ENCODE data around the gene TRAF2. TPM values are rescaled to one million over a fixed set of nuclear protein-coding genes. Genes with fewer than 3 reads are reported as not detected.
"Not testable (repeated sequence)": the region's sequence is repeated elsewhere in the genome, so short reads cannot be mapped to it uniquely, and the experiment has no call there.

Gene TRAF2, protein sequence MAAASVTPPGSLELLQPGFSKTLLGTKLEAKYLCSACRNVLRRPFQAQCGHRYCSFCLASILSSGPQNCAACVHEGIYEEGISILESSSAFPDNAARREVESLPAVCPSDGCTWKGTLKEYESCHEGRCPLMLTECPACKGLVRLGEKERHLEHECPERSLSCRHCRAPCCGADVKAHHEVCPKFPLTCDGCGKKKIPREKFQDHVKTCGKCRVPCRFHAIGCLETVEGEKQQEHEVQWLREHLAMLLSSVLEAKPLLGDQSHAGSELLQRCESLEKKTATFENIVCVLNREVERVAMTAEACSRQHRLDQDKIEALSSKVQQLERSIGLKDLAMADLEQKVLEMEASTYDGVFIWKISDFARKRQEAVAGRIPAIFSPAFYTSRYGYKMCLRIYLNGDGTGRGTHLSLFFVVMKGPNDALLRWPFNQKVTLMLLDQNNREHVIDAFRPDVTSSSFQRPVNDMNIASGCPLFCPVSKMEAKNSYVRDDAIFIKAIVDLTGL
- total RNA-seq (100 to 1,000 TPM in 1 of 5 donors, 10 to 100 TPM in 2, 1 to 10 TPM in 2; 5.5 to 248 (median 12.8) TPM), polyA plus RNA-seq (10 to 100 TPM; 10.0 to 12.1 (median 11.3) TPM)
- long read RNA-seq, donor 1, partial matches to known transcripts: 87 of 279 reads
- long read RNA-seq, donor 1, other reads (novel, unspliced or antisense): 191 of 279 reads
- long read RNA-seq, donor 2, partial matches to known transcripts: 5 of 27 reads
- long read RNA-seq, donor 2, other reads (novel, unspliced or antisense): 21 of 27 reads
- long read RNA-seq, donor 3: 0 reads
- long read RNA-seq, donor 4: 0 reads
- long read RNA-seq, donor 5, partial matches to known transcripts: 0 of 2 reads
- long read RNA-seq, donor 5, other reads (novel, unspliced or antisense): 0 of 2 reads
- long read RNA-seq, donor 6, partial matches to known transcripts: 0 of 2 reads
- long read RNA-seq, donor 6, other reads (novel, unspliced or antisense): 0 of 2 reads
- long read RNA-seq, donor 7, partial matches to known transcripts: 0 of 3 reads
- long read RNA-seq, donor 7, other reads (novel, unspliced or antisense): 0 of 3 reads
- long read RNA-seq, donor 8: 0 reads
- long read RNA-seq, donor 9, partial matches to known transcripts: 0 of 1 reads
- long read RNA-seq, donor 9, other reads (novel, unspliced or antisense): 0 of 1 reads
- long read RNA-seq, donor 10: 0 reads

DNA sequence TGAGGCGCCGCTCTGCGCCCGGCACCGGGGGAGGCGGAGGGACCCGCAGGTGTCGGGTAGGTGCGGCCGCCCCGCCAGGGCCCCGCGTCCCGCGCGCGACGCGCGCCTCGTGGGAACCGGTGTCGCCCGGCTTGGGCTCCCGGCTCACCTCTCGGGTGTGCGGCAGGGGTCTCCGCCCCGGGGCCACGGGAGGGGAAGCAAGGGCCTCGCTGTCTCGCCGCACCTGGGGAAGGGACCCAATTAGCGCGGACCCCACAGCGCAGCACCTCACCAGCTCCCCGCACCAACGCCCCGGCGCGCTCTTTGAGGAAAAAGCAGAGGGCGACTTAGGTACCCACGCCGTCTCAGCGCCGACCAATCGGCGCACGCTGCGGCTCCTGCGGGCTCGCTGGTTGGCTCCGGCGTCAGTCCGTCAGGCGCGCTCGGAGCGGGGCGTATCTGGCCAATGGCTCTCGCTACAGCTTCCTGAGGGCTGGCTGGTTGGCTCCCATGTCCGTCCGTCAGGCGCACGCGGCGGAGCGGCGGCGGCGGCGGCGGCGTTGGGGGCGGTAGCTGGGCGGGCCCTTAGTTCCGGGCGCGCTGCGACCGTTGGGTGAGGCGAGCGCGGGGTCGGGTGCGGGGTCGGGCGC lies at the start of gene TRAF2:
Gene TRAF2 (plus strand): TSS at position 567 of the 629 bp plus-strand sequence. CDS start 12,225 bp downstream, outside the sequence.
- peaks cover 0 to 11% (median 10%) of the 10 kb centered on the region in 4 donors for H3K36me3 ChIP-seq
- H3K27ac ChIP-seq: peak within 1 kb of the TSS; percentile 42 to 97 (median 89)
- H3K4me1 ChIP-seq: peaks cover 21 to 61% (median 45%) of the 10 kb centered on the region in 4 donors
- no peaks in the 10 kb centered on the region for H3K9me3 ChIP-seq
- H3K4me3 ChIP-seq: peak within 1 kb of the TSS; percentile 82 to 98 (median 94)
- 0 to 1% (median 0%) methylated on average over 10 to 88 of the region's 88 CpGs for WGBS, 5 donors
- H3K27me3 ChIP-seq: no peaks in the 10 kb centered on the region
- peak in 2 of 3 donors; percentile 74 to 82 for TF ChIP-seq POLR2AphosphoS5 (IDR thresholded peaks at IDR 0.05)
- no peak for TF ChIP-seq EP300 (IDR thresholded peaks at IDR 0.05)
- peak; percentile 99 for DNase-seq
- intact Hi-C loops (cut with DNase I; ENCODE audit: low total_unique reads): no loop called here

DNA sequence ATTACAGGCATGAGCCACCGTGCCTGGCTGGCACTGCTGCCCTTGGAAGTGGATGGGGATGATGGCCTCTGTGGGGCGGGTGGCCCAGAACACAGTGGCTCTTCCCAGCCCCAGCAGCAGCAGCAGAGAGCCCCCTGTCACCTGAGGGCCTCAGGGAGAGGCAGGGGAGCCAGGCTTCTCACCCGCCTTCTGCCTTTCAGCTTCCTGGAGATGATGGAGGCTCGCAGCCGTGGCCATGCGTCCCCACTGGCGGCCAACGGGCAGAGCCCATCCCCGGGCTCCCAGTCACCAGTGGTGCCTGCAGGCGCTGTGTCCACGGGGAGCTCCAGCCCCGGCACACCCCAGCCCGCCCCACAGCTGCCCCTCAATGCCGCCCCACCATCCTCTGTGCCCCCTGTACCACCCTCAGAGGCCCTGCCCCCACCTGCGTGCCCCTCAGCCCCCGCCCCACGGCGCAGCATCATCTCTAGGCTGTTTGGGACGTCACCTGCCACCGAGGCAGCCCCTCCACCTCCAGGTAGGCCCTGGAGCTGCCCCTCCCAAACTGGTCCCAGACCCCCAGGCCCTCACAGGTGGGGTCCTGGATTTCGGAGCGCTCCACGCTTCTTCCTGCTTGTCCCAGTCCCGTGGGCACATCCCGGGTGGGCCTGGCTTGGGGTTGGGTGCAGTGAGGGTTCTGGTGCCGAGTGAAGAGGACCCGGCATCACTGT lies 49.0 kb upstream of the TRAF2 start:
- no peaks in the 10 kb centered on the region for H3K9me3 ChIP-seq
- 88 to 96% (median 89%) methylated on average over 16 to 27 of the region's 27 CpGs for whole genome bisulfite sequencing, 5 donors
- H3K4me3 ChIP-seq: no peak overlapping the region
- no peak for DNase-seq
- H3K4me1 ChIP-seq: peaks cover 16 to 25% (median 23%) of the 10 kb centered on the region in 4 donors
- H3K36me3 ChIP-seq: peaks cover 18 to 81% (median 75%) of the 10 kb centered on the region in 4 donors
- intact Hi-C loops (cut with DNase I; ENCODE audit: low total_unique reads): no loop called here
- no peak overlapping the region for H3K27ac ChIP-seq
- H3K27me3 ChIP-seq: no peaks in the 10 kb centered on the region
- no peak for TF ChIP-seq POLR2A (IDR thresholded peaks at IDR 0.05)
- no peak for TF ChIP-seq POLR2AphosphoS5 (IDR thresholded peaks at IDR 0.05)
- TF ChIP-seq, protein P1, sequence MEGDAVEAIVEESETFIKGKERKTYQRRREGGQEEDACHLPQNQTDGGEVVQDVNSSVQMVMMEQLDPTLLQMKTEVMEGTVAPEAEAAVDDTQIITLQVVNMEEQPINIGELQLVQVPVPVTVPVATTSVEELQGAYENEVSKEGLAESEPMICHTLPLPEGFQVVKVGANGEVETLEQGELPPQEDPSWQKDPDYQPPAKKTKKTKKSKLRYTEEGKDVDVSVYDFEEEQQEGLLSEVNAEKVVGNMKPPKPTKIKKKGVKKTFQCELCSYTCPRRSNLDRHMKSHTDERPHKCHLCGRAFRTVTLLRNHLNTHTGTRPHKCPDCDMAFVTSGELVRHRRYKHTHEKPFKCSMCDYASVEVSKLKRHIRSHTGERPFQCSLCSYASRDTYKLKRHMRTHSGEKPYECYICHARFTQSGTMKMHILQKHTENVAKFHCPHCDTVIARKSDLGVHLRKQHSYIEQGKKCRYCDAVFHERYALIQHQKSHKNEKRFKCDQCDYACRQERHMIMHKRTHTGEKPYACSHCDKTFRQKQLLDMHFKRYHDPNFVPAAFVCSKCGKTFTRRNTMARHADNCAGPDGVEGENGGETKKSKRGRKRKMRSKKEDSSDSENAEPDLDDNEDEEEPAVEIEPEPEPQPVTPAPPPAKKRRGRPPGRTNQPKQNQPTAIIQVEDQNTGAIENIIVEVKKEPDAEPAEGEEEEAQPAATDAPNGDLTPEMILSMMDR (IDR thresholded peaks at IDR 0.05): no peak
- no peak for TF ChIP-seq EP300 (IDR thresholded peaks at IDR 0.05)

DNA sequence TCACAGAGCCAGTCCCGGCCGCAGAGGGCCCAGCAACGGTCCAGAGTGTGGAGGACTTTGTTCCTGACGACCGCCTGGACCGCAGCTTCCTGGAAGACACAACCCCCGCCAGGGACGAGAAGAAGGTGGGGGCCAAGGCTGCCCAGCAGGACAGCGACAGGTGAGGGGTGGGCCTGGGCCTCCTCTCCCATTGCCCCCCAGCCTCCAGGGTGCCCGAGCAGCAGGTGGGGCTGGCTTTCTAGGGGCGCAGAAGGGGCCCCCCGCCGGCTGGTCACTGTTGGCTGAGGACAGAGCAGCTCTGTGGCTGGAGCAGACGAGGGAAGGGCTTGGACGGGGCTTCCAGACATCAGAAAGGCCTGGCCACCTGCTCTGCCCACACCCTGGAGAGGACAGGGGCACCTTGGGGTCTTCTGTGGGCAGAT lies 48.4 kb upstream of the TRAF2 start:
- 86 to 89% (median 88%) methylated on average over 9 to 15 of the region's 15 CpGs for WGBS, 5 donors
- Histone ChIP-seq H3K36me3 (peaks cover 12 to 75% (median 69%) of the 10 kb centered on the region in 4 donors), H3K4me1 (peaks cover 22 to 31% (median 29%) of the 10 kb centered on the region in 4 donors)
- H3K27ac ChIP-seq; H3K4me3 ChIP-seq; H3K27me3 ChIP-seq; H3K9me3 ChIP-seq; intact Hi-C loops (cut with DNase I; ENCODE audit: low total_unique reads); DNase-seq: not testable (repeated sequence)

DNA sequence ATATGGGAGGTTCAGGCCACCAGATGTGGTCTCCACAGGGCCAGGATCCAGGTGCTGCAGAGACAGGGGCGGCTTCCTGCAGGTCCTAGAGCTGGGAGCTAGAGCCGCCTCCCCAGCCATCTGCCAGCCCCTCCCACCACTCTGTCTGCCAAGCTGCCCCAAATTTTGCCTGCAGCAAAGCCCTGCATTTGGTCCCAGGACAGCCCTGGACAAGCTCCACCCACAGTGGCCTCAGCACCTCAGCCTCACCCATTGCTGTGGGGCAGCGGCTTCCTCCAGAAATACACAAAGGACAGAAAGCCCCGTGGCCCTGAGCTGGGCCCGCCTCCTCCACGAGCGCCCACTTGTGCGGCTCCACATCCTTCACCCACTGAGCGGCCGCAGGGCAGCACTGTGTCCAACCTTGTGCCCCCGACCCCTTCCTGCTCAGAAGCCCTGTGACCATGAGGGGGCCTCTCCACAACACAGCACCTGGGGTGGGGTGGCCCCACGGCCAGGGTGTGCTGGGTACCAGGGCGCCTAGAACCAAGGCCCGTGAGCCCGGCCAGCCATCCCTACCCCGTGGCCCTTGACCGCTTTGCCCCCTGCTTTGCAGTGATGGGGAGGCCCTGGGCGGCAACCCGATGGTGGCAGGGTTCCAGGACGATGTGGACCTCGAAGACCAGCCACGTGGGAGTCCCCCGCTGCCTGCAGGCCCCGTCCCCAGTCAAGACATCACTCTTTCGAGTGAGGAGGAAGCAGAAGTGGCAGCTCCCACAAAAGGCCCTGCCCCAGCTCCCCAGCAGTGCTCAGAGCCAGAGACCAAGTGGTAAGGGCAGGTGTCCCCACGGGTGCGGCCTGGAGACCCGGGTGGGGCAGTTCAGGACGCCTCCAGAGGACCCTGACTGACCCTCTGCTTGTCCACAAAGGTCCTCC lies 47.7 kb upstream of the TRAF2 start:
- Histone ChIP-seq H3K27ac (no peak overlapping the region), H3K4me3 (no peak overlapping the region), H3K9me3 (no peaks in the 10 kb centered on the region), H3K4me1 (peaks cover 29 to 38% (median 36%) of the 10 kb centered on the region in 4 donors), H3K36me3 (peaks cover 12 to 68% (median 62%) of the 10 kb centered on the region in 4 donors), H3K27me3 (peaks cover 0 to 12% (median 5%) of the 10 kb centered on the region in 3 donors)
- intact Hi-C loops (cut with DNase I; ENCODE audit: low total_unique reads): no loop called here
- no peak for DNase-seq
- 79 to 85% (median 82%) methylated on average over 18 to 29 of the region's 29 CpGs for WGBS, 5 donors
- TF ChIP-seq POLR2A (IDR thresholded peaks at IDR 0.05) (no peak), EP300 (IDR thresholded peaks at IDR 0.05) (no peak), POLR2AphosphoS5 (IDR thresholded peaks at IDR 0.05) (no peak)
- TF ChIP-seq, protein P1 (IDR thresholded peaks at IDR 0.05): no peak

Measured in stomach (tissue), 19 donors.